ENCODE measurements around the gene FOXC1.

FOXC1 gene

GRCh38 chr6:1626481-1626880 is 16.8 kb downstream of the FOXC1 start:
- Histone ChIP-seq H3K4me2 (ENCODE audit: insufficient read depth, low read length) (no peak overlapping the region), H2AFZ (ENCODE audit: low read depth, low read length) (no peak overlapping the region), H3K36me3 (ENCODE audit: insufficient read depth, low read length) (no peaks in the 10 kb centered on the region), H3K4me3 (ENCODE audit: low read depth in 1 of 2, low read length in 2 of 2) (no peak overlapping the region), H3K9ac (ENCODE audit: low read depth, low read length) (no peak overlapping the region), H4K20me1 (ENCODE audit: insufficient read depth, low read length) (no peaks in the 10 kb centered on the region), H3K4me1 (ENCODE audit: insufficient read depth, low read length) (no peaks in the 10 kb centered on the region), H3K9me3 (ENCODE audit: insufficient read depth, low read length, severe bottlenecking) (no peaks in the 10 kb centered on the region), H3K27me3 (ENCODE audit: insufficient read depth, low read length, poor library complexity) (no peaks in the 10 kb centered on the region), H3K79me2 (ENCODE audit: insufficient read depth, low read length) (no peaks in the 10 kb centered on the region), H3K27ac (ENCODE audit: low read length) (no peak overlapping the region)
- ATAC-seq (ENCODE audit: insufficient read depth, low read depth) (no peak), DNase-seq (no peak)
- TF ChIP-seq CTCF (IDR thresholded peaks at IDR 0.05; ENCODE audit: borderline replicate concordance, extremely low read depth, low read length, poor library complexity, severe bottlenecking) (no peak), EZH2 (IDR thresholded peaks at IDR 0.05; ENCODE audit: borderline replicate concordance, low read depth, low read length, severe bottlenecking) (no peak)

- no peak for DNase-seq
- H3K36me3 ChIP-seq (ENCODE audit: insufficient read depth, low read length): no peaks in the 10 kb centered on the region
- ATAC-seq (ENCODE audit: insufficient read depth, low read depth): no peak
- H3K27ac ChIP-seq (ENCODE audit: low read length): no peak overlapping the region
- no peak overlapping the region for H3K9ac ChIP-seq (ENCODE audit: low read depth, low read length)
- H3K4me1 ChIP-seq (ENCODE audit: insufficient read depth, low read length): no peaks in the 10 kb centered on the region
- no peak overlapping the region for H3K4me2 ChIP-seq (ENCODE audit: insufficient read depth, low read length)
- no peaks in the 10 kb centered on the region for H4K20me1 ChIP-seq (ENCODE audit: insufficient read depth, low read length)
- no peak for TF ChIP-seq EZH2 (IDR thresholded peaks at IDR 0.05; ENCODE audit: borderline replicate concordance, low read depth, low read length, severe bottlenecking)
- no peak for TF ChIP-seq CTCF (IDR thresholded peaks at IDR 0.05; ENCODE audit: borderline replicate concordance, extremely low read depth, low read length, poor library complexity, severe bottlenecking)
- H3K79me2 ChIP-seq (ENCODE audit: insufficient read depth, low read length): no peaks in the 10 kb centered on the region
- H3K4me3 ChIP-seq (ENCODE audit: low read depth in 1 of 2, low read length in 2 of 2): no peak overlapping the region
- no peak overlapping the region for H2AFZ ChIP-seq (ENCODE audit: low read depth, low read length)
- H3K27me3 ChIP-seq (ENCODE audit: insufficient read depth, low read length, poor library complexity): no peaks in the 10 kb centered on the region
- H3K9me3 ChIP-seq (ENCODE audit: insufficient read depth, low read length, severe bottlenecking): no peaks in the 10 kb centered on the region
These were observed 18.3 kb downstream of the FOXC1 start for GRCh38 chr6:1627827-1628560.

- no peaks in the 10 kb centered on the region for H3K27me3 ChIP-seq (ENCODE audit: insufficient read depth, low read length, poor library complexity)
- H3K4me2 ChIP-seq (ENCODE audit: insufficient read depth, low read length): no peak overlapping the region
- no peaks in the 10 kb centered on the region for H3K4me1 ChIP-seq (ENCODE audit: insufficient read depth, low read length)
- no peaks in the 10 kb centered on the region for H3K36me3 ChIP-seq (ENCODE audit: insufficient read depth, low read length)
- H3K4me3 ChIP-seq (ENCODE audit: low read depth in 1 of 2, low read length in 2 of 2): no peak overlapping the region
- H3K9me3 ChIP-seq (ENCODE audit: insufficient read depth, low read length, severe bottlenecking): no peaks in the 10 kb centered on the region
- no peak overlapping the region for H3K9ac ChIP-seq (ENCODE audit: low read depth, low read length)
- ATAC-seq (ENCODE audit: insufficient read depth, low read depth): no peak
- H4K20me1 ChIP-seq (ENCODE audit: insufficient read depth, low read length): no peaks in the 10 kb centered on the region
- no peak for DNase-seq
- H3K27ac ChIP-seq (ENCODE audit: low read length): no peak overlapping the region
- TF ChIP-seq CTCF (IDR thresholded peaks at IDR 0.05; ENCODE audit: borderline replicate concordance, extremely low read depth, low read length, poor library complexity, severe bottlenecking): no peak
- no peak for TF ChIP-seq EZH2 (IDR thresholded peaks at IDR 0.05; ENCODE audit: borderline replicate concordance, low read depth, low read length, severe bottlenecking)
- no peaks in the 10 kb centered on the region for H3K79me2 ChIP-seq (ENCODE audit: insufficient read depth, low read length)
- H2AFZ ChIP-seq (ENCODE audit: low read depth, low read length): no peak overlapping the region
These were observed 19.6 kb downstream of the FOXC1 start for GRCh38 chr6:1629316-1629715.
